A549 (cell line): ENCODE data around the gene ZPLD1.

Source experiments
- BHLHE40 ChIP-seq: IDR thresholded peaks from 2 replicates; pipeline ENCODE4 v1.6.1; 2012; ENCODE audit warnings: low read depth, low read length, inconsistent platforms
- CTCF ChIP-seq: fragments of >200 bp; sonication (Bioruptor Twin); formaldehyde crosslinking; IDR thresholded peaks from 3 replicates; pipeline ENCODE4 v1.5.1; 2016
- ELK1 ChIP-seq: fragments of 150-350 bp; IDR thresholded peaks from 2 replicates; pipeline ENCODE4 v1.6.1; 2014; ENCODE audit warnings: low read depth, mild to moderate bottlenecking, low read length
- REST ChIP-seq: fragments of 200-600 bp; sonication (generic); IDR thresholded peaks from 2 replicates; pipeline ENCODE4 v1.6.1; 2016; ENCODE audit warnings: antibody characterized with exemption, mild to moderate bottlenecking, moderate library complexity
- RNF2 ChIP-seq: fragments of 200-600 bp; sonication (generic); IDR thresholded peaks from 2 replicates; pipeline ENCODE4 v1.6.1; 2016; ENCODE audit warnings: low read depth, mild to moderate bottlenecking, antibody characterized with exemption, moderate library complexity, borderline replicate concordance

- TF ChIP-seq RNF2, result no peak
- no peak for TF ChIP-seq BHLHE40
- no peak for TF ChIP-seq CTCF
- no peak for TF ChIP-seq ELK1
- no peak for TF ChIP-seq REST
Measured at GRCh38 chr3:102511639-102512038, 76.8 kb downstream of the ZPLD1 start.
